ENCODE measurements around the gene ZNF280B.

- TF ChIP-seq SUZ12 (IDR thresholded peaks at IDR 0.05; ENCODE audit: extremely low read depth, insufficient read depth, insufficient read length): no peak
- no peak for TF ChIP-seq YY1 (IDR thresholded peaks at IDR 0.05; ENCODE audit: insufficient read depth, insufficient read length)
Observed at GRCh38 chr22:22486132-22486899, 22.2 kb downstream of the ZNF280B start.
